H1 (cell line): Measurements from ENCODE around the gene ZHX3.

Source experiments
- BCL11A ChIP-seq, 2 experiments: IDR thresholded peaks; one replicate each; pipeline ENCODE4 v1.6.1; 2011; ENCODE audit warnings: low read depth in 2 of 2, low read length in 2 of 2, mild to moderate bottlenecking in 2 of 2
- EZH2 ChIP-seq: fragments of 200-600 bp; sonication (generic); IDR thresholded peaks from 2 replicates; pipeline ENCODE4 v1.7.1; 2012; ENCODE audit warnings: low read depth, mild to moderate bottlenecking, moderate library complexity, low read length, inconsistent platforms; ENCODE audit not compliant: severe bottlenecking
- POLR2AphosphoS5 ChIP-seq: IDR thresholded peaks from 2 replicates; pipeline ENCODE4 v1.6.1; 2011; ENCODE audit warnings: low read depth, low read length
- SUZ12 ChIP-seq: fragments of 200-600 bp; sonication (generic); IDR thresholded peaks from 2 replicates; pipeline ENCODE4 v1.6.1; 2012; ENCODE audit warnings: mild to moderate bottlenecking, inconsistent platforms, low read length, moderate library complexity, mixed read lengths
- TAF1 ChIP-seq: IDR thresholded peaks from 2 replicates; pipeline ENCODE4 v1.6.1; 2011; ENCODE audit warnings: mild to moderate bottlenecking, low read depth, low read length

- TF ChIP-seq EZH2 = no peak
- TF ChIP-seq BCL11A (IDR thresholded peaks at IDR 0.05; ENCODE audit: low read depth in 2 of 2, low read length in 2 of 2) = no peak
- no peak for TF ChIP-seq POLR2AphosphoS5
- no peak for TF ChIP-seq TAF1
- TF ChIP-seq SUZ12 = no peak
Measured at GRCh38 chr20:41152108-41152757, 165.3 kb downstream of the ZHX3 start.
